PFSK-1 (cell line): ENCODE results near the gene CLBA1.

Experiments used
- FOXP2 ChIP-seq: optimal IDR thresholded peaks from 2 replicates; pipeline ENCODE3; 2011; ENCODE audit warnings: borderline replicate concordance, control low read depth, inconsistent platforms; ENCODE audit not compliant: insufficient read depth; ENCODE audit errors: extremely low read length, extremely low read depth
- POLR2AphosphoS5 ChIP-seq: IDR thresholded peaks from 2 replicates; pipeline ENCODE4 v1.6.1; 2012; ENCODE audit warnings: low read depth, mild to moderate bottlenecking, control low read depth, low read length, moderate library complexity
- REST ChIP-seq, 2 experiments: IDR thresholded peaks; 2 replicates each; pipeline versions ENCODE4 v1.6.1 to v1.8.0; 2011 to 2012; ENCODE audit warnings: low read depth in 2 of 2, low read length in 2 of 2, control low read depth in 1 of 2, inconsistent platforms in 1 of 2, mild to moderate bottlenecking in 1 of 2, moderate library complexity in 1 of 2; ENCODE audit not compliant: insufficient read depth in 1 of 2
- SIN3A ChIP-seq: IDR thresholded peaks from 2 replicates; pipeline ENCODE4 v1.6.1; 2012; ENCODE audit warnings: mild to moderate bottlenecking, low read length, moderate library complexity, borderline replicate concordance; ENCODE audit not compliant: insufficient read depth
- TAF1 ChIP-seq: IDR thresholded peaks from 2 replicates; pipeline ENCODE4 v1.6.1; 2012; ENCODE audit warnings: low read length, control low read depth, borderline replicate concordance; ENCODE audit not compliant: insufficient read depth

CLBA1 gene

GRCh38 chr14:104966981-104967385 lies 18.6 kb upstream of the CLBA1 start:
- no peak for TF ChIP-seq TAF1
- TF ChIP-seq REST (IDR thresholded peaks at IDR 0.05; ENCODE audit: insufficient read depth in 1 of 2, low read depth in 2 of 2, low read length in 2 of 2), result no peak
- TF ChIP-seq FOXP2, result no peak
- no peak for TF ChIP-seq SIN3A
- no peak for TF ChIP-seq POLR2AphosphoS5

- TF ChIP-seq REST (IDR thresholded peaks at IDR 0.05; ENCODE audit: insufficient read depth in 1 of 2, low read depth in 2 of 2, low read length in 2 of 2), result no peak
- no peak for TF ChIP-seq SIN3A
- no peak for TF ChIP-seq TAF1
- TF ChIP-seq FOXP2, result no peak
- no peak for TF ChIP-seq POLR2AphosphoS5
These were observed 18.0 kb upstream of the CLBA1 start for GRCh38 chr14:104967386-104968152.

- no peak for TF ChIP-seq SIN3A
- no peak for TF ChIP-seq TAF1
- no peak for TF ChIP-seq REST (IDR thresholded peaks at IDR 0.05; ENCODE audit: insufficient read depth in 1 of 2, low read depth in 2 of 2, low read length in 2 of 2)
- no peak for TF ChIP-seq FOXP2
- TF ChIP-seq POLR2AphosphoS5, result no peak
These were observed 17.4 kb upstream of the CLBA1 start for GRCh38 chr14:104968153-104968527.

- TF ChIP-seq FOXP2 (no peak), SIN3A (no peak), REST (IDR thresholded peaks at IDR 0.05; ENCODE audit: insufficient read depth in 1 of 2, low read depth in 2 of 2, low read length in 2 of 2) (no peak), POLR2AphosphoS5 (no peak), TAF1 (no peak)
These were observed 16.8 kb upstream of the CLBA1 start for GRCh38 chr14:104968541-104969401.
